ENCODE measurements around the gene CYS1. TPM values are rescaled to one million over a fixed set of nuclear protein-coding genes. Genes with fewer than 3 reads are reported as not detected.
"Not testable (repeated sequence)": the region's sequence is repeated elsewhere in the genome, so short reads cannot be mapped to it uniquely, and the experiment has no call there.

Gene CYS1
- total RNA-seq, 2 experiments from 2014 or later, result 0.15 TPM; not detected in 1

- ChIA-PET CTCF (no interaction called here), POLR2A (no interaction called here)
Observed at GRCh38 chr2:10012963-10013461, 67.2 kb downstream of the CYS1 start.

GRCh38 chr2:10012366-10012962, 67.7 kb downstream of the CYS1 start:
- POLR2A ChIA-PET, CTCF ChIA-PET: not testable (repeated sequence)

GRCh38 chr2:10011606-10012325, 68.4 kb downstream of the CYS1 start:
- CTCF ChIA-PET, POLR2A ChIA-PET: not testable (repeated sequence)

- CTCF ChIA-PET, POLR2A ChIA-PET: not testable (repeated sequence)
Observed at GRCh38 chr2:10010861-10011605, 69.2 kb downstream of the CYS1 start.

- POLR2A ChIA-PET, result no interaction called here
- CTCF ChIA-PET, result interaction anchor here (2.1 kb wide), 1 partner anchor 26 kb away, joined by 4 read pairs; no protein-coding TSS in a partner anchor
Observed at GRCh38 chr2:10009811-10010781, 70.1 kb downstream of the CYS1 start.

GRCh38 chr2:10009271-10009810, 70.9 kb downstream of the CYS1 start:
- POLR2A ChIA-PET, result no interaction called here
- CTCF ChIA-PET, result interaction anchor here (2.1 kb wide), 1 partner anchor 25 kb away, joined by 4 read pairs; no protein-coding TSS in a partner anchor

- ChIA-PET POLR2A (no interaction called here), CTCF (interaction anchor here (2.1 kb wide), 1 partner anchor 25 kb away, joined by 4 read pairs; no protein-coding TSS in a partner anchor)
Observed at GRCh38 chr2:10008809-10009176, 71.4 kb downstream of the CYS1 start.

- CTCF ChIA-PET, result interaction anchor here (2.1 kb wide), 1 partner anchor 24 kb away, joined by 4 read pairs; no protein-coding TSS in a partner anchor
Observed at GRCh38 chr2:10007921-10008808, 72.0 kb downstream of the CYS1 start.

GRCh38 chr2:10007435-10007834, 72.8 kb downstream of the CYS1 start:
- ChIA-PET CTCF (no interaction called here), POLR2A (no interaction called here)

More at GRCh38 chr2:10007921-10008808, 72.0 kb downstream of the CYS1 start:
- POLR2A ChIA-PET, result no interaction called here

Other genes starting within 250 kb of the CYS1 start
- 10 to 100 TPM; 23.5 to 24.2 TPM for gene TAF1B, start 236.9 kb downstream of the CYS1 start, total RNA-seq
- under 1 TPM; 0.38 to 0.40 TPM for gene GRHL1, start 128.7 kb downstream of the CYS1 start, total RNA-seq
- gene KLF11, start 36.9 kb downstream of the CYS1 start, total RNA-seq, result 1 to 10 TPM; 6.5 to 6.6 TPM
- gene RRM2, start 42.3 kb upstream of the CYS1 start, total RNA-seq, result 100 to 1,000 TPM; 444 to 468 TPM
- gene HPCAL1, start 222.5 kb upstream of the CYS1 start, total RNA-seq, result 10 to 100 TPM; 85.0 to 85.7 TPM

Data from activated CD8-positive, alpha-beta memory T cell treated with anti-CD3 and anti-CD28 coated beads for 36 hours (primary cell).